ENCODE data around the gene GPR4. TPM values are rescaled to one million over a fixed set of nuclear protein-coding genes. Genes with fewer than 3 reads are reported as not detected.

GPR4 gene
- 2.3 and 4.1 TPM in 2 replicates for total RNA-seq

GRCh38 chr19:45601524-45602374, at the start of gene GPR4:
Gene GPR4, minus strand, starts transcription at chr19:45602212. Its CDS starts 10,346 bp downstream, at chr19:45591866.

GRCh38 chr19:45638930-45639729, 37.1 kb upstream of the GPR4 start, which contains the start of gene EML2:
Gene EML2, minus strand, starts transcription at chr19:45639397. Its CDS starts 21 bp downstream, at chr19:45639376.

GRCh38 chr19:45584332-45585157, 17.5 kb downstream of the GPR4 start, which contains the start of gene OPA3:
Gene OPA3, minus strand, starts transcription at chr19:45584802. Its CDS starts 38 bp downstream, at chr19:45584764.

Other genes starting within 250 kb of the GPR4 start
- 10.7 and 33.6 TPM in 2 replicates for gene ERCC2, start 231.6 kb downstream of the GPR4 start, total RNA-seq
- 7.1 and 32.3 TPM in 2 replicates for gene PPP1R13L, start 197.1 kb downstream of the GPR4 start, total RNA-seq
- gene POLR1G, start 195.6 kb downstream of the GPR4 start, total RNA-seq = 5.8 and 12.6 TPM in 2 replicates
- gene ERCC1, start 178.3 kb downstream of the GPR4 start, total RNA-seq = 40.3 and 50.5 TPM in 2 replicates
- 0.49 and 18.5 TPM in 2 replicates for gene FOSB, start 134.2 kb downstream of the GPR4 start, total RNA-seq
- gene RTN2, start 105.2 kb downstream of the GPR4 start, total RNA-seq = 4.2 and 7.4 TPM in 2 replicates
- gene PPM1N, start 103.8 kb downstream of the GPR4 start, total RNA-seq = 0.32 and 0.63 TPM in 2 replicates
- 53.5 and 100 TPM in 2 replicates for gene VASP, start 94.7 kb downstream of the GPR4 start, total RNA-seq
- 4.7 and 6.3 TPM in 2 replicates for gene OPA3, start 17.4 kb downstream of the GPR4 start, total RNA-seq
- 16.2 and 23.0 TPM in 2 replicates for gene EML2, start 37.2 kb upstream of the GPR4 start, total RNA-seq
- not detected in 2 replicates for gene GIPR, start 66.0 kb upstream of the GPR4 start, total RNA-seq
- gene SNRPD2, start 89.7 kb upstream of the GPR4 start, total RNA-seq = 398 and 604 TPM in 2 replicates
- 5.0 and 5.5 TPM in 2 replicates for gene QPCTL, start 90.5 kb upstream of the GPR4 start, total RNA-seq
- gene FBXO46, start 128.7 kb upstream of the GPR4 start, total RNA-seq = 3.4 and 6.9 TPM in 2 replicates
- gene MEIOSIN, start 131.2 kb upstream of the GPR4 start, total RNA-seq = not detected in 2 replicates
- gene SIX5, start 167.0 kb upstream of the GPR4 start, total RNA-seq = 3.4 and 6.5 TPM in 2 replicates
- gene DMPK, start 180.3 kb upstream of the GPR4 start, total RNA-seq = 7.9 and 25.9 TPM in 2 replicates
- gene DMWD, start 190.6 kb upstream of the GPR4 start, total RNA-seq = 16.4 and 40.8 TPM in 2 replicates
- gene RSPH6A, start 213.1 kb upstream of the GPR4 start, total RNA-seq = 0.13 and 0.16 TPM in 2 replicates